OCI-M2 (cell line): ENCODE measurements around the gene TSPAN11.
"Not testable (repeated sequence)": the region's sequence is repeated elsewhere in the genome, so short reads cannot be mapped to it uniquely, and the experiment has no call there.

Source experiments
- DNase-seq: peaks from one replicate; lab custom pipeline; 2025; ENCODE audit not compliant: unreplicated experiment; lab: John Stamatoyannopoulos, UW

TSPAN11 gene, protein sequence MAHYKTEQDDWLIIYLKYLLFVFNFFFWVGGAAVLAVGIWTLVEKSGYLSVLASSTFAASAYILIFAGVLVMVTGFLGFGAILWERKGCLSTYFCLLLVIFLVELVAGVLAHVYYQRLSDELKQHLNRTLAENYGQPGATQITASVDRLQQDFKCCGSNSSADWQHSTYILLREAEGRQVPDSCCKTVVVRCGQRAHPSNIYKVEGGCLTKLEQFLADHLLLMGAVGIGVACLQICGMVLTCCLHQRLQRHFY

DNA sequence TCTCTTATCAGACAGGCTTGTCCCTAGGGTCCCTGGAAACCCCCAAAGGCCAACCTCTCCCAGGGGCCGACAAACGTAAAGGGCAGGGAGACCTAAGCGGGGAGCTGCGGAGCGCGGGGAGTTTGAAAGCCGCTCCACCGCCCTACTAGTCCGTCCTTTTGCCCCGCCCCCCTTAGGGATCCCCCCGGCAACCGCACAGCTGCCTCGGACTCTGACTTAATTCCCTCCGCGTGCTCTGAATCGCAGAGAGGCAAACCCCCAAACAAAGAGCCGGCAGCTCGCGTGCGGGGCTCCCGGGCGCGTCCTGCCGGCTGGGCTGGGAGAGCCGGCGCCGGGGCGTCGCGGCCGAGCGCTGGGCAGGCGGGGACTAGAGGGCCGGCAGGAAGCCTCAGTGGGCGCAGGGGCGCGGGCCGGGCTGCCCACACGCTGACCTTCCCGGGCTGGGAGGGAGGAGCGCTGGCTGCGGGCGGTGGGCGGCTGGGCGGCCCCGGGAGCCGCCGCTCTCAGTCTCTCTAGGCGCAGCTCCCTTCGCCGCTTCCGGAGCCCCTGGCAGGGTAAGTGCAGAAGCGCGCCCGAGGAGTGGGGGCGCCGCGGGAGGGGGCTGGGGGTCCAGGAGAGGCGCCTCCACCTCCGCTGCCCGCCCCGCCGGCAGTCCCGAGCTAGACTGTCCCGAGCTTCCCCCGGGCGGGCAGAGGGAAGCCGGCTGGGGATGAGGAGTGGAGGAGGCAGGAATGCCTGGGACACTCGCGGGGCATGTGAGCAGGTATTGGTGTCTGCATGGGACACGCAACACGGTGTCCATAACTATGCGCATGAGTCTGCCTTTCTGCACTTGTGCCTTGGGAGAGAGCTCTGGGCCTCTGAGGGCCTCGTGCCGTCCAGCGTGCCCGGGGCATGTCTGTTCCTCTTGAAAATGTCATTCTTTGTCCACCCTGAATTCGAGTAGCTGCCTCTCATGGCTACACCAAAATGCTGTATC, at the start of gene TSPAN11:
Gene TSPAN11 (plus strand): TSS at position 506 of the 979 bp plus-strand sequence. CDS start 27,244 bp downstream, outside the sequence.
- DNase-seq = no peak

DNA sequence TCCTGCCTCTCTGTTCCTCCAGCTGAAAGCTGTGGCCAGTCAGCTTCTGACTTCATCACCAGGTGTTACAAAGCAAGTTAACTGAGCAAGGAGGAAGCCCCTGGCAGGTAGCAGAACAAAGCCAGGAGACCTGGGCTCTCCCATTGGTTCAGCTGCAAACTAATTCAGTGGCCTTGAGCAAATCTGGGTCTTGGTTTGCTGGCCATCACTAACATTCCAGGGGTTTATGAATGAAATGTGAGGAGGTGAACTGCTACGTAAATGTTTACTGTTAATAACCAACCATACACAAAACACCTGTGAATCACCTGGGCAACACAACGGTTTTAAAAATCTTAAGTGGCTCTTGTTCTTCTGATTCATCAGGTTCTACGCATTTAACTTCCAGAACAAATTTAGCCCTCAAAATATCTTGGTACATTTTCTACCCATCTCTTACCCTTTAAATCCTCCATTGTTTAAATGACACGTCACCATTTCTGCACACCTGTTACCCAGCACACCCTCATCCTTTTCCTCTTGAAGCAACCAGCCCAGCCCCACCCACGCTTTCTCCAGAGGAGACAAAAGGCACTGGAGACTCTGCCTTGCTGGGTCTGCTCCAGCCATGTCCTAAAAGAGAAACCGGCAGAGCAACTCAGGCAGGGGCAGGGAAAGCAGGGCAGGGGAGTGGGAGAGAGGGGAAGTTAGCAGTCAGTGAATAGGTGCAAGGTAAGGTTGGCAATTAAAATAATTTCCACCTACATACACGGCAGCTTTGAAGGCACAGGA, 49.3 kb upstream of the TSPAN11 start:
- no peak for DNase-seq

DNA sequence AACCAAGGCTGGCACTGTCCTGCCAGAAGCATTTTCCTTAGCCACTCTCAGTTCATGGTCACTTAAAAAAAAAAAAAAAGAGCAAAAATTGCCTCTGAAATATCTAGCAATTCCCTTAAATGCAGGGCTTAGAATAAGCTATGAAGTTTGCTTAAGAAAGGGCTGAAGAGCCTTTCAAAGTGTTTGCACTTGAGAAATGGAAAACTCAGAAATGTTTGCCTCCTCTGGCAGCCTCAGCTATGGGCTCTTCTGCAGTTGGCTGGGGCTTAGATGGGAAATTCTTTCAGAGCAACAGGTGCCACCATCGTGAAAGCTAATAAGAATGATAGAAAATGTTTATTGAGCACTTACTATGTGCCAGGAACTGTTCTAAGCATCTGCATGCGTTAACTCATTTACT, 48.5 kb upstream of the TSPAN11 start:
- DNase-seq = no peak

DNA sequence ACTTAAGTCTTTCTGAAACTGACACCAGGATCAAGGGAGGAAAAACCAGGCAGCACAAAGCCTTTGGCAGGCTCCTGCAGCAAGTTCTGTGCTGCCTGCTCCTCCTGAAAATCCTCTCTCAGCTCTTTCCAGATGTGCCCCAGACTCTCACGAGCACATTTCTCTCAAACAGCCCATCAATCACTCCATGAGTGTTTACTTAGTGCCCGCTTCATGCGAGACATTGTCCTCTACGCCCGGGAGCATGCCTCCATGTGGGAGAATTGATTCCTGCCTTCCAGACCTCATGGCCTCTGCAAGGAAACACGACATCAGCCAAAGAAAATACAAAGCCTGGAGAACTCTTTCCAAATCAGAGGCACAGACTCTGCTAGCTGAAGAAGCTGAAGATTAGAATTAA, 46.5 kb upstream of the TSPAN11 start:
- DNase-seq = no peak

DNA sequence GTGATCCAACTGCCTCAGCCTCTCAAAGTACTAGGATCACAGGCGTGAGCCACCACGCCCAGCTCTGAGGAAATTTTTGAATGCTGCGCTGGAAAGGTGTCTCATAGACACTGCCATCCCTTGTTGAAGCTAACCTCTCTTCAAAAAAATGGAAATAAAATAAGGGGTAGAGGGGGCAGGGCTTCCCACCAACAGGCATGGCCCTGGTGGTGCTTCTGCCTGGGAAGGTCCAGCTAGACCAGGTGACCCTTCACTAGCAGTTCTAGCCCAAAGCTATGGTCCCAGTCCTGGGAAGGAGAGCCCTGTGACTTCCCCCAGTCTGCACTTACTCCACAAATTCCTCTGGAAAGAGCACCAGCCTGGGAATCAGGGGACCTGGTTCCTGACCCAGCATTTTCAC, 45.7 kb upstream of the TSPAN11 start:
- DNase-seq = no peak

DNA sequence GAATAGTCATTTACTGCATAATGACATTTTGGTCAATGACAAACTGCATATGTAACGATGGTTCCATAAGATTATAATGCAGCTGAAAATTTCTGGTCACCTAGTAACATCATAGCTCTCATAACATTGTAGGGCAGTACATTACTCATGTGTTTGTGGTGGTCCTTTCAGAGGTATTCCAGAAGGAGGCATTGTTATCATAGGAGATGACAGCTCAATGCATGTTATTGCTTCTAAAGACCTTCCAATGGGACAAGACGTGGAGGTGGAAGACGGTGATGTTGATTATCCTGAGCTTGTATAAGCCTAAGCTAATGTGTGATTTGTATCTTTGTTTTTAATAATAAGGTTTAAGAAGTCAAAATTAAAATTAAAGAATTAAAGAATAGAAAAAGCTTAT, 43.8 kb upstream of the TSPAN11 start:
- no peak for DNase-seq

DNA sequence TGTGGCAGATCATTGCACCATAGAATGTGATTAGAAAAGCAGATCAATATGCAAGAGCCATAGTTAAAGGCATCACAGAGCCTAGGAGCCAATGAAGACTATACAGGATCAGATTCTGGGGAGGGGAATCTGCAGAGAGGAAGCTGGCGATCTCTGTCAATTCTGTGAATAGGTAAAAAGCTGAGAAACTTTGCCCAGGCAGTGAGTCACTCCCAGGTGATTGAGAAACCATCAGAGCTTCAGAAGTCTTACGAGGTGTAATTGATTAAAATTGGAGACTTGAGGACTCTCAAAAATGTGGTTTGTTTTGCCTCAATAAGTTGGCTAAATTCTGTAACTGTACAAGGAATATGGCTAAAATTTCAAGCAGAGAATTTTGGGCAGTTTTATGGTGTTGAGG, 41.7 kb upstream of the TSPAN11 start:
- no peak for DNase-seq

DNA sequence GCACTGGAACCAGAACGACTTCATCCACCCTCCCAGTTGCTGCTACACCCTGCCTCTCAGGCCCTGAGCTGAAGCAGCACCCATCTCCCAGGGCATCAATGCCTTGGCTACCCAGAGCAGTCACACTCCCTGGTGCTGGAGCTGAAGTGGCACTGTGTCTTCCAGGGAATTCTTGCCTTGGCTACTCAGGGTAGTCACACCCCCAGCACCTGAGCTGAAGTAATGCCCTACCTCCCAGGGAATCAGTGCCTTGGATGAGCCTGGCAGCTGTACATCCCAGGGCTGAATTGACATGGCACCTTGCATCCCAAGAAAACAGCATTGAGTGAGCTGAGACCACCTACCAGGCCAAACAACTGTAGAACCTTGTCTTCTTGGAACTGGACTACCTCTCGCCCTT, 41.2 kb upstream of the TSPAN11 start:
- DNase-seq = no peak

DNA sequence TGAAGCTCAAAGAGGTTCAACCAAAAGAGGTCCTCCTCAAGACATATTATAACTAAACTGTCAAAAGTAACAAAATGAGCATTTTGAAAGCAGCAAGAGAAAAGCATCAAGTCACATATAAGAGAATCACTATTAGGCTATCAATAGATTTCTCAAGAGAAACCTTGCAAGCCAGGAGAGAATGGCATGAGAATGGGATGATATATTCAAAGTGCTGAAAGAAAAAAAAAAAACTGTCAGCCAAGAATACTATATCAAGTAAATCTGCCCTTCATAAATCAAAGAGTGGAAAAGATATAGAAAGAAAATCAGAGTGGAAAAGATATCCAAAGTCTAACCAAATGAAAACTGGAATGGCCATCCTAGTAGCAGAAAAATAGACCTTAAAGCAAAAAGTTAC, 39.3 kb upstream of the TSPAN11 start:
- no peak for DNase-seq

DNA sequence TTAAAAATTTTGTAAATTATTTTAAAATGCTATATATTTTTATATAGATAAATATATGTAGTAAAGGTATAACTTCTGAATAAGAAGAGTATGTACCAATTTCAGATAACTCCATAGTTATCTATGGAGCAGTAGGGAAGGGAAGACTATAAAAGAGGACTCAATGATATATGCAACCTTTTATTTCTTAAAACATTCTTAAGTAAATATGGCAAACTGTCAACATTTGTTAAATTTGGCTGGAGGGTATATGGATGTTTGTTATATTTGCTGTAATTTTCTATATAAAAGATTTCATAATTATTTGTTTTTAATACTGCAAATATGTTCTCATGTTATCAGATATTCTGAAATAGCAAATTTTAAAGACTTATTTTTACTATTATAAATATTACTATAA, 38.3 kb upstream of the TSPAN11 start:
- no peak for DNase-seq

DNA sequence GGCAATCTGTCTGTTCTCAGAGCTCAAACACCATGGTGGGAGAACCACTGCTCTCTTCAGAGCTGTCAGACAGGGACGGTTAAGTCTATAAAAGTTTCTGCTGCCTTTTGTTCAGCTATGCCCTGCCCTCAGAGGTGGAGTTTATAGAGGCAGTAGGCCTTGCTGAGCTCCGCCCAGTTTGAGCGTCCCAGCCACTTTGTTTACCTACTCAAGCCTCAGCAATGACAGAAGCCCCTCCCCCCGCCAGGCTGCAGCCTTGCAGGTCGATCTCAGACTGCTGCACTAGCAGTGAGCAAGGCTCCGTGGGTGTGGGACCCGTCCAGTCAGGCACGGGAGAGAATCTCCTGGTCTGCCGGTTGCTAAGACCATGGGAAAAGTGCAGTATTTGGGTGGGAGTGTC, 32.0 kb upstream of the TSPAN11 start:
- not testable (repeated sequence) for DNase-seq

DNA sequence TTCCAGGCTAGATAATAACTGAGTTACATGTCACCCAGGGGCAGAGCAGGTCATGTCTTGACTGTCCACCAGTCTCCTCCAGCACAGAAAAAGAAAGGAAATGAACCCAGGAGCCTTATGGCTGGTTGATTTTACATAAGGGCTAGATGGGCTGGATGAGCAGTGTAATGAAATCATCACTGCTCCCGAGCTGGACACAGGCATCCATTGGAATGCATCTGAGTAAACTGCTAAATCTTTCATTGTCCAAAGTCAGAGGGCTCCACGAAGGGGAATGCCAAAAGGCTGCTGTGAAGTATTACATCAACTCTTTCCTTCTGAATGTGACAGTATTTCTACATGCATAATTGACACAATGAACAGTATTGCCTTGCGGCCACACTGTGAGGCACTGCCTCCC, 30.1 kb upstream of the TSPAN11 start:
- no peak for DNase-seq

DNA sequence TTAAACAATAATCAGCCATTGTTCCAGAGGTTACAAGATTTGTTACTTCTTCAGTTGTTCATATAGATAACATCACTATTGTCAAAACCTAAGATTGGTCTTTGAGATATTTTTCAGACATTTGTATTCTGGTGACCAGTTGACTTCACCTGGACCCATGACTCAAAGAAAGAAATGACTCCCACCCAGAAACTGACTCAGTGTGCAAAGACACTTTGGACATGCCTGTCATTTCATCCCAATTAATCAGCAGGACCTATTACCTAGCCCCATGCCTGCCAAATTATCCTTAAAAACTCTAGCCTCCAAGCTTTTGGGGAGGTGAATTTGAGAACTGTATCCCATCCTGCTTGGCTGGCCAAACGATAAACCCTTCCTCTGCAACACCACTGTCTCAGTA, 27.7 kb upstream of the TSPAN11 start:
- no peak for DNase-seq

DNA sequence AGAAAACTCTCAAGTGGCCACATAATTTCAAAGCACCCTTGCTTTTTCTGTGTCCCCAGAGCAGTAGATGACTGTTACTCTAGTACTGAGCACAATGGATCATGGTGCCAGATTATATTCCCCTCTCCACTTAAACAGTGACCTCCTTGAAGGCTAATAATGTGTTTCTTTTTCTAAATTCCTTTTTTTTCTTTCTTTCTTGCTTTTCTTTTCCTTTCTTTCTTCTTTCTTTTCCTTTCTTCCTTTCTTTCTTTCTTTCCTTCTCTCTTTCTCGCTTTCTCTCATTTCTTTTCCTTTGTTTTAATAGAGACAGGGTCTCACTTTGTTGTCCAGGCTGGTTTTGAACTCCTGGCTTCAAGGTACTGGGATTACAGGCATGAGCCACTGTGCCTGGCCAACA, 26.2 kb upstream of the TSPAN11 start:
- DNase-seq = no peak

DNA sequence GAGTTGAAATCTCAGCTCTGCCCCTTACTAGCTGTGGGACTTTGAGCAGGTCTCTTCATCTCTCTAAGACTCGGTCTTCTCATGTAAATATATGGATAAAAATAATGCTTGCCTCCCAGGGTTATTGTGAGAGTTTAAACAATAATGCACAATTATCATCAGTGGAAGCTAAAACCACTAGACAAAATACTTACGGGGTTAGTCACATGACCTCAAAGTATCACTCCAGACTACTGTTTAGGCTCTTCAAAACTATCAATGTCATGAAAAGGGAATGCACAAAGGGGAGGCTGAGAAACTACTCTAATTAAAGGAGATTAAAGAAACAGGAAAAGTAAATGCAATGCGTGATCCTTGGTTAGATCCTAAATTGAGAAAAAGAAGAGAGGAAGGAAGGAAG, 24.5 kb upstream of the TSPAN11 start:
- no peak for DNase-seq

DNA sequence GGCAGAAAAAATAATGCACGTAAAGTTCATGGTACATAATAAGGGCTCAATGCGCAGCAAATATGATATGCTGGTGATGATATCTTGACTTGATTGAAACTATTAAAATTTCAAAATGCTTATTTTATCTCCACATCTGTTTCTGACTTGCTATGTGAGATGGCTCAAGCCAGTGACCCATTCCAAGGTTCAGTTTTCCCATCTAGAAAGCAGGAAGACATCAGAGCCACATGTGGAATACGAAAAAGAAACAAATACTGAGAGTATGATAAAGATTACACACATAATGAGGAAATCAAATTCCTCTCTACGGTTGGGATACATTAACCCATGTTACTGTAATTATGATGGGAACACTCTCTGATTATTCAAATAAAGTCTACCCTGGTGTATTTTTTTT, 24.0 kb upstream of the TSPAN11 start:
- DNase-seq = no peak

DNA sequence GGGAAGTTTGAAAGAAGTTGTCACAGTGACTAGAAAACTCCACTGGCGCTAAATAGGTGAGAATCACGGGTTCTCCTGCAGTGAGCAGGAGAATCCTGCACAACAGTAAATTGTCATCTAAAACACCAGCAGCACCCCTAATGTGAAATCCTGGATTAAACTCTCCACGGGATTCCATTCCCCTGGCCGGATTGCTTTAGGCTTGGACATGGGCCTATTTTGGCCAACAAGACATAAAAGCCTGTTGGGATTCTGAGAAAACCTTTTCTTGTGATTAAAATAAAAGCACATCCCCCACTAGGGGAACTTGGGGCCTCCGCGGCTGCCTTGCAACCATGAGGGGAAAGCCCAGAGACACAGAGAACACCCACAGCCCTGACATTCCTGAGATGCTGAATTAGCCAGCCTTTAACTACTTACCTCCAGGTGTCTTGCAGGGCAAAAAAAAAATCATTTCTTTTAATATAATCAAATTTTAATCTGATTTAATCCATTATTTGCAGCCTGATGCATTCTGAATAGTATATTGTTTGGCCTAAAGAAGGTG, 21.0 kb upstream of the TSPAN11 start:
- DNase-seq = no peak

DNA sequence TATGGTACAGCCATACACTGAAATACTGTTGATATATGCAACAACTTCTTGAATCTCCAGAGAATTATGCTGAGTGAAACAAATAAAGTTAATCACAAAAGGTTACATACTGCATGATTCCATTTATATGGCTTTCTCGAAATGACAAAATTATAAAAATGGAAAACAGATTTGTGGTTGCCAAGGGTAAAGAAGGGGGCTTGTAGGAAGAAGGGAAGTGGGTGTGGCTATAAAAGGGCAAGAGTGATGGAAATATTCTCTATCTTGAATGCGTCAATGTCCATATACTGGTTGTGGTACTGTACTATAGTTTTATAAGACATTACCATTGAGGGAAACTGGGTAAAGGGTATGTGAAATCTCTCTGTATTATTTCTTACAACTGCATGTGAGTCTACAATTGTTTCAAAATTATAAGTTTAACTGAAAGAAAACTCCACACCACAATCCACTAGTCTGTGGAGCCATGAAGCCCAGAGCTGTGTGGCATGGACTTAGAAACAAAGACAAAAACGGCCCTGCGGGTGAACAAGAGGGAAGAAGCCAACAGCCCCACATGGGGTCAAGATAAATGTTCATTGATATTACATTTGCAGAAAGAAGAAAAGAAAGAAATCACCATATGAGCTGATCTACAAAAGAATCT, 18.3 kb upstream of the TSPAN11 start:
- no peak for DNase-seq

DNA sequence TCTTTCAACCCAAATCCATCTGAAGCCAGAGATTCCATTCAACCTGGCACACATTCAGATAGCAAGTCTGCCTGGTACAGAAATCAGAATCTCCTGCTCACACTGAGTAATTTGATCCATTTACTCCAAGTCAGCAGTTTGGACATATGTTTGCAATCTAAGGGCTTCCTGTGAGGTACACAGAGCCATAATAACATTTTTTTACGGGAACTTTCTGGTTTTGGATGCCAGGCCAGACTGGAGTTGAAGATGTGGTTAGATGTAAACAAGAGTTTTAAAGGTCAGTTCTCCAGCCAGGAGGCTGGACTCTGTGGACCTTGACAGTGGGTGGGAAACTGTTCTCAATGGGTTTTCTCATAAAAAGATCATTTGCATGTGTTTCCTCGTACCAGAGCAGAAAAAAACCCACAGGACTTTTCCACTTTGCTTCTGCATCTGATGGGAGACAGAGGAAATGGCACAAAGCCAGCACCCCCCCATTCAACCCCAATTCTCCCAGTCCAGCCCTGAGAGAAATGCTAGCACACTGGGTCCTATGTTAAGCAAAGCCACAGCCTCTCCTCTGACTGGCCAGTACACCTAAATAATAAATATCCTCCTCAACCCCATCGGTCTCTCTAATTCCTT, 17.7 kb upstream of the TSPAN11 start:
- no peak for DNase-seq

DNA sequence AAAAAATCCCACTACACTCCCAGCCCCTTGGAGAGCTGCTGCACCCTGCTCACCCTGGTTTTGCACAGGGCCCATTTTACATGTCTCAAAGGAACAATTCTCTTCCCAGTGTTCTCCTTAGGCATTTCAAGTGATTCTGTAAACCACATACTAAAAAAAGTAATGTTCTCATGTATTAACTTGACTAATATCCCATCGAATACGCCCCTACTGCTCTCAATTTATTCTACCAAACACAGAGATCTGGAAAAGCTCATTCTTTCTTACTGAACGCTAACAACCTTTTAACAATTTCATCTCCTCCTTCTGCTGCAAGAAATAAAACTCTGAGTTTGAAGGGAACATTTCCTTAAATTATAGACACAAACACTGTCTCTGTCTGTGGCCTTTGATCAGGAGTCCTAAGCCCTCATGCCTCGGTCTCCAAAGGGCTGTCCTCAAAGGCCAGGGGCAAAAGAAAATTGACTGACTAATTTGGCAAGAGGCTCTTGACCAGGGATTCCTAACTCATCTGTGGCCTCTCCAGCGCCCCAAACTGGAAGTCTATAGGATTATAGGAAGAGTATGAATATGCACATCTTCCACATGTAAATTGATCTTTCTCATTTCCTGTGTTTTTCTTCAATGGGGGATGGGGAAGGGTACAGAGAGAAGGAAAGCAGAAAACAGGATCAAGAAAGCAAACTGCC, 17.1 kb upstream of the TSPAN11 start:
- no peak for DNase-seq
